Ovary (tissue), 9 donors: Measurements from ENCODE around the gene ADAMTS3. TPM values are rescaled to one million over a fixed set of nuclear protein-coding genes. Genes with fewer than 3 reads are reported as not detected.

Experiments
- DNase-seq, 5 donors: peaks; one replicate each; pipeline ENCODE4 v3.0.0-alpha.2; 2019 to 2020
- H3K27ac ChIP-seq, 2 donors: fragments of 200-600 bp; one replicate each; pipeline versions ENCODE4 v1.5.1 to v1.8.0; 2019 to 2022
- H3K27me3 ChIP-seq: fragments of 200-600 bp; one replicate; pipeline ENCODE4 v1.8.0; 2022
- H3K36me3 ChIP-seq: fragments of 200-600 bp; sonication (generic); one replicate; pipeline ENCODE4 v1.5.1; 2019
- H3K4me1 ChIP-seq: one replicate; pipeline ENCODE4 v1.8.1; 2013; ENCODE audit warnings: mild to moderate bottlenecking, moderate library complexity; ENCODE audit not compliant: insufficient read depth
- H3K4me3 ChIP-seq: fragments of 200-600 bp; sonication (generic); one replicate; pipeline ENCODE4 v1.5.1; 2017
- H3K9me3 ChIP-seq, 2 donors: fragments of 200-600 bp in 1 of 2; sonication (generic) in 1 of 2; one replicate each; pipeline versions ENCODE4 v1.5.1 to v1.8.1; 2013 to 2019; ENCODE audit warnings: mild to moderate bottlenecking in 1 of 2, moderate library complexity in 1 of 2
- CTCF ChIP-seq, 3 donors: fragments of 450-650 bp in 2 of 3; fragments of 200-600 bp in 1 of 3; IDR thresholded peaks; one replicate each; pipeline versions ENCODE4 v1.5.1 to v1.8.0; 2016 to 2022; ENCODE audit warnings: antibody characterized with exemption in 3 of 3, mild to moderate bottlenecking in 1 of 3
- EP300 ChIP-seq: sonication (generic); formaldehyde crosslinking; IDR thresholded peaks from one replicate; pipeline ENCODE4 v1.6.1; 2017; ENCODE audit warnings: antibody characterized with exemption
- POLR2A ChIP-seq: fragments of 450-650 bp; IDR thresholded peaks from one replicate; pipeline ENCODE4 v1.6.1; 2017; ENCODE audit warnings: antibody characterized with exemption, mild to moderate bottlenecking, moderate library complexity
- WGBS, 3 donors: extraction: QIAGEN DNeasy Blood & Tissue Kit in 1 of 3; methylation state at CpG; one replicate each; pipeline versions ENCODE4 v1.1.5 to v1.1.7; 2013 to 2017; 5-methylcytosine and 5-hydroxymethylcytosine counted together
- intact Hi-C, 4 donors: fragments of 100-400 bp; cut with DNase I; formaldehyde crosslinking; loops; one replicate each; pipeline versions ENCODE4 v1.11.0 to v1.15.1; 2022 to 2023
- polyA plus RNA-seq, 2 donors: library from polyadenylated mRNA; stranded (reverse); fragments of 200-250 nt in 1 of 2; fragments of 350-450 nt in 1 of 2; fragmentation: Illumina TruSeq in 1 of 2; extraction: RNeasy Lipid Tissue Mini Kit (QIAGEN cat#74804) in 1 of 2; gene quantifications; one replicate each; pipeline ENCODE4 v1.2.3, GENCODE V29; 2013 to 2014
- total RNA-seq, 7 donors: library from RNA; depleted of rRNA in 2 of 7; stranded (reverse); fragments of >200 nt in 2 of 7; fragmentation: NEBNext Ultra II Directional in 3 of 7; extraction: Animal tissue kit (Norgen Biotek cat#: 25700) in 3 of 7; gene quantifications; one replicate each; pipeline versions ENCODE4 v1.1.0 to v1.2.4, GENCODE V29; 2016 to 2023
- donor health status: DM: no; HTN: no; CAD: no; lungs with moderate emphysema.
- donor health status: DM: no; HTN: no; CAD: no.
- donor health status: Bipolar disorder and iron deficiency.
- donor health status: DM: yes; HTN: yes; CAD: no.
- donor health status: DM: no; HTN: no; CAD: no.
- donor health status: DM: yes; HTN: yes; CAD: no.

Gene ADAMTS3
- total and polyA plus RNA-seq, 9 donors = 1.2 to 6.6 (median 4.6) TPM

- Histone ChIP-seq H3K9me3 (no peaks in the 10 kb centered on the region), H3K27me3 (no peaks in the 10 kb centered on the region), H3K27ac (no peak overlapping the region), H3K36me3 (no peaks in the 10 kb centered on the region), H3K4me3 (no peak overlapping the region), H3K4me1 (no peaks in the 10 kb centered on the region)
- WGBS, 3 donors = 92 to 94% (median 93%) methylated on average over 4 of the region's 4 CpGs
- intact Hi-C loops = no loop called here
- DNase-seq = no peak
- no peak for TF ChIP-seq EP300
- TF ChIP-seq CTCF (IDR thresholded peaks at IDR 0.05) = no peak
- TF ChIP-seq POLR2A = no peak
These were observed 263.9 kb downstream of the ADAMTS3 start for GRCh38 chr4:72305080-72305479.

GRCh38 chr4:72302981-72303704 lies 265.9 kb downstream of the ADAMTS3 start:
- peak in 2 of 5 donors; percentile 7 to 24 for DNase-seq
- WGBS, 3 donors = 78 to 82% (median 80%) methylated on average over 4 of the region's 4 CpGs

GRCh38 chr4:72301759-72302158 lies 267.3 kb downstream of the ADAMTS3 start:
- Histone ChIP-seq H3K27me3 (no peaks in the 10 kb centered on the region), H3K9me3 (no peaks in the 10 kb centered on the region), H3K27ac (no peak overlapping the region), H3K4me3 (no peak overlapping the region), H3K4me1 (no peaks in the 10 kb centered on the region), H3K36me3 (no peaks in the 10 kb centered on the region)
- WGBS, 3 donors = 96 to 100% (median 100%) methylated on average over 2 of the region's 2 CpGs
- intact Hi-C loops = no loop called here
- DNase-seq = no peak
- TF ChIP-seq POLR2A (no peak), CTCF (IDR thresholded peaks at IDR 0.05) (no peak), EP300 (no peak)

More at GRCh38 chr4:72302981-72303704, 265.9 kb downstream of the ADAMTS3 start:
- Histone ChIP-seq H3K9me3 (no peaks in the 10 kb centered on the region), H3K27me3 (no peaks in the 10 kb centered on the region), H3K36me3 (no peaks in the 10 kb centered on the region), H3K4me3 (no peak overlapping the region), H3K4me1 (no peaks in the 10 kb centered on the region), H3K27ac (no peak overlapping the region)
- TF ChIP-seq EP300 = no peak
- TF ChIP-seq CTCF (IDR thresholded peaks at IDR 0.05) = peak in 2 of 3 donors; percentile 13 to 39
- intact Hi-C loops = no loop called here

DNA sequence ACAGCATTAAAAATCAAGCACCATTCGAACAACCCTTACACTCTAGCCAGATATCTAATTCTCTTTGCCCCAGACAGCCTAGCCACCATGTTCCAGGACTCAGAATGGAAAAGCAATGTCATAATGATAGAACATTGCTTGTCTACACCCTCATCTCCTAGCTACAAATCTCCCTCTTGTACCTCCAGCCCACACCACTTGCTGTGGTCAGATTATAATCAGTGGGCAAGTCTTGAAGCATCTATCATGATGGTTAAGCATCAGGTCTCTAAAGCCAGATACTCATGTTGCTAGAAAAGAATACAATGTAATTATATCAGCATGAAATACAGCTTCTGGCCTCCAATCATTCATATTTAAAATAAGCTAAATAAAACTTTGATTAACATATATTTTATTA lies 268.9 kb downstream of the ADAMTS3 start:
- DNase-seq = no peak
- Histone ChIP-seq H3K4me1 (no peaks in the 10 kb centered on the region), H3K27ac (no peak overlapping the region), H3K9me3 (no peaks in the 10 kb centered on the region), H3K36me3 (no peaks in the 10 kb centered on the region), H3K4me3 (no peak overlapping the region), H3K27me3 (no peaks in the 10 kb centered on the region)
- 90 to 94% (median 91%) methylated on average over 1 of the region's 1 CpG for WGBS, 3 donors
- TF ChIP-seq CTCF (IDR thresholded peaks at IDR 0.05) (no peak), POLR2A (no peak), EP300 (no peak)
- intact Hi-C loops = no loop called here
